SJSA1 (cell line): ENCODE results near the gene FSD1L. TPM values are rescaled to one million over a fixed set of nuclear protein-coding genes. Genes with fewer than 3 reads are reported as not detected.

ENCODE experiments used
- total RNA-seq: library from RNA; depleted of rRNA; stranded (reverse); fragments of >200 nt; shearing (Covaris generic); gene quantifications from 2 replicates; pipeline ENCODE4 v1.2.3, GENCODE V29; 2014; rRNA removed

FSD1L gene
- total RNA-seq, 1 experiment from 2014 or later = 2.2 TPM

Other genes with a start within 250 kb of the FSD1L start
- 39.1 and 59.1 TPM in 2 replicates for gene SLC44A1, start 203.4 kb upstream of the FSD1L start, total RNA-seq
- gene FKTN, start 110.1 kb downstream of the FSD1L start, total RNA-seq = 21.2 and 22.2 TPM in 2 replicates
- gene TAL2, start 214.4 kb downstream of the FSD1L start, total RNA-seq = not detected in 2 replicates
- gene TMEM38B, start 246.5 kb downstream of the FSD1L start, total RNA-seq = 34.6 and 45.9 TPM in 2 replicates